ENCODE results near the gene UBQLN4. TPM values are rescaled to one million over a fixed set of nuclear protein-coding genes. Genes with fewer than 3 reads are reported as not detected.

Gene UBQLN4
- total and polyA plus RNA-seq, 9 of the 15 experiments (the other 6 are each of a cell fraction or from before 2014, with no cell fraction given), result 13.5 to 65.5 (median 37.0) TPM

- no peak for TF ChIP-seq TAF1 (IDR thresholded peaks at IDR 0.05; ENCODE audit: control insufficient read depth, extremely low read depth, insufficient read depth, low read length, severe bottlenecking)
Observed at GRCh38 chr1:156063997-156064285, 10.3 kb upstream of the UBQLN4 start (continued).

GRCh38 chr1:156062189-156062588 lies 8.6 kb upstream of the UBQLN4 start:
- Histone ChIP-seq H3K4me3 (no peak overlapping the region), H3K36me3 (ENCODE audit: control insufficient read depth, insufficient read depth, low read length) (peaks cover 6% of the 10 kb centered on the region; the same call in 1 of the 3 replicates), H3K9me1 (ENCODE audit: control insufficient read depth, insufficient read depth, low read length) (no peaks in the 10 kb centered on the region), H3K9me3 (replicated peaks; ENCODE audit: control insufficient read depth, insufficient read depth, low read depth, low read length) (no peaks in the 10 kb centered on the region), H2AFZ (ENCODE audit: low read depth, low read length) (no peak overlapping the region), H3K79me2 (ENCODE audit: control insufficient read depth, insufficient read depth, low read length) (no peaks in the 10 kb centered on the region), H3K4me2 (ENCODE audit: insufficient read depth, low read length) (no peak overlapping the region), H4K20me1 (replicated peaks; ENCODE audit: control insufficient read depth, insufficient read depth, low read length) (no peaks in the 10 kb centered on the region), H3K9ac (ENCODE audit: insufficient read depth in 1 of 2, low read depth in 2 of 2, low read length in 2 of 2) (no peak overlapping the region), H3K27me3 (ENCODE audit: control insufficient read depth in 2 of 2, insufficient read depth in 2 of 2, low read length in 2 of 2) (no peaks in the 10 kb centered on the region), H3K4me1 (replicated peaks in 1 of 2; ENCODE audit: control insufficient read depth in 2 of 2, insufficient read depth in 2 of 2, low read length in 2 of 2) (peaks cover 6 to 21% of the 10 kb centered on the region in 2 experiments; a peak in 4 of 5 replicates), H3K27ac (ENCODE audit: extremely low read depth, low read depth, low read length) (no peak overlapping the region)
- no peak for ATAC-seq
- BruUV-seq (replicated peaks), result no TSS peak
- intact Hi-C loops (cut with micrococcal nuclease) (no loop called here), in situ Hi-C loops (cut with MboI) (no loop called here)
- POLR2A ChIA-PET, result no interaction called here
- DNase-seq (ENCODE audit: extremely low read depth in 1 of 4, low spot score in 3 of 4), result no peak
- no peak for TF ChIP-seq CEBPG (CRISPR knock-in tag; IDR thresholded peaks at IDR 0.05)
- no peak for TF ChIP-seq CEBPG (tag; conservative IDR thresholded peaks at IDR 0.05 in 1 of 2, IDR thresholded peaks at IDR 0.05 in 1 of 2)
- no peak for TF ChIP-seq ILF3 (IDR thresholded peaks at IDR 0.05; ENCODE audit: borderline replicate concordance)
- TF ChIP-seq CREB3 (tag; conservative IDR thresholded peaks at IDR 0.05; ENCODE audit: low read depth), result no peak
- 73% methylated on average over 2 of the region's 3 CpGs for WGBS (ENCODE audit: insufficient coverage, low coverage, missing lambda C conversion rate)
- CTCF ChIA-PET (ENCODE audit: low intra/inter-chr PET ratio), result no interaction called here
- no peak for FAIRE-seq
